ENCODE results near the gene PLCH2.

DNA sequence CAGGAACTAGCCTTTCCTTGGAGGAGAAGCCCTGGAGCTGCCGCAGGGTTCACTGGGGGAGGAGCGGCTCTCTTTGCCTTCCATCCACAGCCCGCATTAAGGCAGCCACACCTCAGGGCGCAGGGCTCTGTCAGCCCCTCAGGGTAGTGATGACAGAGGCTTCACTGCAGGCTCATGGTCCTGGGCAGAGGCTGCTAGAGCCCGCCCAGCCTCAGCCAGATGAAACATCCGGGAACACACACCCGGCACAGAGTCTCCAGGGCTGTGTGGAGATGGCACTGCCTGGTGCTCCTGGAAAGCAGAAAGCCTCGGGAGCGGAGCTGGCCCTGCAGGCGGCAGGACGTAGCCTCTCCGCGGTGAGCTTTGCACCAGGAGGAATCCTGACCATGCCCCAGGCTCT lies 34.3 kb upstream of the PLCH2 start:
- no peak for TF ChIP-seq ZC3H11A (IDR thresholded peaks at IDR 0.05; ENCODE audit: low read depth, low read length)
- no peak for TF ChIP-seq SIN3A (IDR thresholded peaks at IDR 0.05; ENCODE audit: borderline replicate concordance in 2 of 2, control insufficient read depth in 1 of 2, low read depth in 2 of 2, low read length in 2 of 2)
- TF ChIP-seq NCOA1 (IDR thresholded peaks at IDR 0.05; ENCODE audit: low read depth), result no peak
- TF ChIP-seq, protein P1, sequence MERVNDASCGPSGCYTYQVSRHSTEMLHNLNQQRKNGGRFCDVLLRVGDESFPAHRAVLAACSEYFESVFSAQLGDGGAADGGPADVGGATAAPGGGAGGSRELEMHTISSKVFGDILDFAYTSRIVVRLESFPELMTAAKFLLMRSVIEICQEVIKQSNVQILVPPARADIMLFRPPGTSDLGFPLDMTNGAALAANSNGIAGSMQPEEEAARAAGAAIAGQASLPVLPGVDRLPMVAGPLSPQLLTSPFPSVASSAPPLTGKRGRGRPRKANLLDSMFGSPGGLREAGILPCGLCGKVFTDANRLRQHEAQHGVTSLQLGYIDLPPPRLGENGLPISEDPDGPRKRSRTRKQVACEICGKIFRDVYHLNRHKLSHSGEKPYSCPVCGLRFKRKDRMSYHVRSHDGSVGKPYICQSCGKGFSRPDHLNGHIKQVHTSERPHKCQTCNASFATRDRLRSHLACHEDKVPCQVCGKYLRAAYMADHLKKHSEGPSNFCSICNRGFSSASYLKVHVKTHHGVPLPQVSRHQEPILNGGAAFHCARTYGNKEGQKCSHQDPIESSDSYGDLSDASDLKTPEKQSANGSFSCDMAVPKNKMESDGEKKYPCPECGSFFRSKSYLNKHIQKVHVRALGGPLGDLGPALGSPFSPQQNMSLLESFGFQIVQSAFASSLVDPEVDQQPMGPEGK (CRISPR knock-in tag; IDR thresholded peaks at IDR 0.05; ENCODE audit: borderline replicate concordance), result no peak
- TF ChIP-seq, protein P2, sequence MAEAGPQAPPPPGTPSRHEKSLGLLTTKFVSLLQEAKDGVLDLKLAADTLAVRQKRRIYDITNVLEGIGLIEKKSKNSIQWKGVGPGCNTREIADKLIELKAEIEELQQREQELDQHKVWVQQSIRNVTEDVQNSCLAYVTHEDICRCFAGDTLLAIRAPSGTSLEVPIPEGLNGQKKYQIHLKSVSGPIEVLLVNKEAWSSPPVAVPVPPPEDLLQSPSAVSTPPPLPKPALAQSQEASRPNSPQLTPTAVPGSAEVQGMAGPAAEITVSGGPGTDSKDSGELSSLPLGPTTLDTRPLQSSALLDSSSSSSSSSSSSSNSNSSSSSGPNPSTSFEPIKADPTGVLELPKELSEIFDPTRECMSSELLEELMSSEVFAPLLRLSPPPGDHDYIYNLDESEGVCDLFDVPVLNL (CRISPR knock-in tag; IDR thresholded peaks at IDR 0.05; ENCODE audit: low read depth), result no peak
- no peak for TF ChIP-seq MYNN (IDR thresholded peaks at IDR 0.05)
- TF ChIP-seq MYNN (CRISPR knock-in tag; IDR thresholded peaks at IDR 0.05), result no peak
- no peak for TF ChIP-seq JUND (IDR thresholded peaks at IDR 0.05; ENCODE audit: borderline replicate concordance, low read depth, low read length)
- no peak for TF ChIP-seq JUND (tag; IDR thresholded peaks at IDR 0.05; ENCODE audit: borderline replicate concordance, low read depth, low read length)
- no peak for TF ChIP-seq RAD21 (CRISPR knock-in tag; conservative IDR thresholded peaks at IDR 0.05 in 1 of 2, IDR thresholded peaks at IDR 0.05 in 1 of 2)
- TF ChIP-seq SMARCB1 (IDR thresholded peaks at IDR 0.05; ENCODE audit: insufficient read length, low read depth), result no peak
- TF ChIP-seq, protein P3, sequence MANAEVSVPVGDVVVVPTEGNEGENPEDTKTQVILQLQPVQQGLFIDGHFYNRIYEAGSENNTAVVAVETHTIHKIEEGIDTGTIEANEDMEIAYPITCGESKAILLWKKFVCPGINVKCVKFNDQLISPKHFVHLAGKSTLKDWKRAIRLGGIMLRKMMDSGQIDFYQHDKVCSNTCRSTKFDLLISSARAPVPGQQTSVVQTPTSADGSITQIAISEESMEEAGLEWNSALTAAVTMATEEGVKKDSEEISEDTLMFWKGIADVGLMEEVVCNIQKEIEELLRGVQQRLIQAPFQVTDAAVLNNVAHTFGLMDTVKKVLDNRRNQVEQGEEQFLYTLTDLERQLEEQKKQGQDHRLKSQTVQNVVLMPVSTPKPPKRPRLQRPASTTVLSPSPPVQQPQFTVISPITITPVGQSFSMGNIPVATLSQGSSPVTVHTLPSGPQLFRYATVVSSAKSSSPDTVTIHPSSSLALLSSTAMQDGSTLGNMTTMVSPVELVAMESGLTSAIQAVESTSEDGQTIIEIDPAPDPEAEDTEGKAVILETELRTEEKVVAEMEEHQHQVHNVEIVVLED (CRISPR knock-in tag; IDR thresholded peaks at IDR 0.05), result no peak
